GM10248 (cell line): ENCODE results near the gene HK1.

Experiments
- CTCF ChIA-PET: fragments of 300-600 bp; sonication (Branson Sonifier 250); formaldehyde crosslinking; extraction: SDS; loops from one replicate; lab custom pipeline; 2021; ENCODE audit warnings: antibody characterized with exemption; lab: Yijun Ruan, JAX
- POLR2A ChIA-PET: fragments of 350-650 bp; sonication (Branson Sonifier 250); formaldehyde crosslinking; extraction: SDS; loops from one replicate; lab custom pipeline; 2020; ENCODE audit warnings: antibody characterized with exemption; lab: Yijun Ruan, JAX
- DNase-seq: peaks from one replicate; pipeline ENCODE4 v3.0.0; 2012; ENCODE audit errors: extremely low spot score
- TF ChIP-seq, protein P1 (sequence below): IDR thresholded peaks from 2 replicates; pipeline ENCODE4 v1.5.1; 2012; ENCODE audit warnings: mild to moderate bottlenecking, low read depth; ENCODE audit errors: extremely low read depth, missing control alignments, control extremely low read depth

Gene HK1

DNA sequence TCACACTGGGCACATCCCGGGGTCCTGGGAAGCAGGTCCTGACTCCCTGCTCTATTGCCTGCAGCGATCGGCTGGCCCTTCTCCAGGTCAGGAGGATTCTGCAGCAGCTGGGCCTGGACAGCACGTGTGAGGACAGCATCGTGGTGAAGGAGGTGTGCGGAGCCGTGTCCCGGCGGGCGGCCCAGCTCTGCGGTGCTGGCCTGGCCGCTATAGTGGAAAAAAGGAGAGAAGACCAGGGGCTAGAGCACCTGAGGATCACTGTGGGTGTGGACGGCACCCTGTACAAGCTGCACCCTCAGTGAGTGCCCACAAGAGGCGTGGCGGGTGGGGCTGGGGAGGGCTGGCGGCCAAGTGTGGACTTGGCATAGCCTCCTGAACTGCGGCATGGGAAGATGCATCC is 12.8 kb upstream of the HK1 start:
- no peak for DNase-seq
- CTCF ChIA-PET, result no interaction called here
- POLR2A ChIA-PET, result no interaction called here
- TF ChIP-seq, protein P1, sequence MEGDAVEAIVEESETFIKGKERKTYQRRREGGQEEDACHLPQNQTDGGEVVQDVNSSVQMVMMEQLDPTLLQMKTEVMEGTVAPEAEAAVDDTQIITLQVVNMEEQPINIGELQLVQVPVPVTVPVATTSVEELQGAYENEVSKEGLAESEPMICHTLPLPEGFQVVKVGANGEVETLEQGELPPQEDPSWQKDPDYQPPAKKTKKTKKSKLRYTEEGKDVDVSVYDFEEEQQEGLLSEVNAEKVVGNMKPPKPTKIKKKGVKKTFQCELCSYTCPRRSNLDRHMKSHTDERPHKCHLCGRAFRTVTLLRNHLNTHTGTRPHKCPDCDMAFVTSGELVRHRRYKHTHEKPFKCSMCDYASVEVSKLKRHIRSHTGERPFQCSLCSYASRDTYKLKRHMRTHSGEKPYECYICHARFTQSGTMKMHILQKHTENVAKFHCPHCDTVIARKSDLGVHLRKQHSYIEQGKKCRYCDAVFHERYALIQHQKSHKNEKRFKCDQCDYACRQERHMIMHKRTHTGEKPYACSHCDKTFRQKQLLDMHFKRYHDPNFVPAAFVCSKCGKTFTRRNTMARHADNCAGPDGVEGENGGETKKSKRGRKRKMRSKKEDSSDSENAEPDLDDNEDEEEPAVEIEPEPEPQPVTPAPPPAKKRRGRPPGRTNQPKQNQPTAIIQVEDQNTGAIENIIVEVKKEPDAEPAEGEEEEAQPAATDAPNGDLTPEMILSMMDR, result no peak

GRCh38 chr10:69268761-69269416 is 9.4 kb upstream of the HK1 start:
- ChIA-PET POLR2A (no interaction called here), CTCF (interaction anchor here (1.6 kb wide), 1 partner anchor 13 kb away, joined by 3 read pairs; no protein-coding TSS in a partner anchor)
- TF ChIP-seq, protein P1, result no peak
- no peak for DNase-seq

DNA sequence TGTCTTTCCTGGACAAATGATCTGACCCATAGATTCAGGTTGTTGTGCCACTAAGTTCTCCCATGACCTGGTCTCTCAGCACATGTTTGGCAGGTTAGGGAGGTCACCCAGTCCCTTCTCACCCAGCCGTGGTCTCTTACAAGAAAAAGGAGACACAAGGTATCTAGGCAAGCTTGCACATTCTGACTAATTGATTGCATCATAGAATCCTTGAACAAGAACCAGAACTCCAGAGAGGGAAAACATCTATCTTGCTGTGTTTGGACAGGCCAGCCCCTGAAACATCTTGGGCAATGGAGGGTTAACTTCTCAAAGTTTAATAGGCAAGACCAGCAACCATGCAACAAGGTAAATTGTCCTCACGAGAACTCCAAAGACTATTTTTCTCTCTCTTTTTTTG is 8.5 kb upstream of the HK1 start:
- no peak for DNase-seq
- POLR2A ChIA-PET, result no interaction called here
- CTCF ChIA-PET, result interaction anchor here (1.6 kb wide), 1 partner anchor 12 kb away, joined by 3 read pairs; no protein-coding TSS in a partner anchor
- TF ChIP-seq, protein P1, result no peak

DNA sequence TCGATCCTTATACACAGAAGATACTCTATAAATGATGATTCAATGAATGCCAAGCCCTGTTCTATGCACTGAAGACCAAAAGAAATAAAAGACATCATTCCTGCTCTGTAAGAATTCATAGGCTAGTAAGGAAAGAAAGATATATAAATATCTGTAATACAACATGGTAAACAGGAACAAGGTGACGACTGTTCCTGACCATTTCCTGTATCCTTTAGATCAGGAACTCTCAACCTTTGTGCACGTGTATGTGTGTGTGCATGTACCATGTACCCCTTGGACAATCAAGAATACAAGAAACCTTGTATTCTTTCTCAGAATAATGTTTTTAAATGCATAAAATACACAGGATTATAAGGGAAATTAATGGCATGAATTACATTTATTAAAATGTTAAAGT is 7.3 kb upstream of the HK1 start:
- ChIA-PET CTCF (no interaction called here), POLR2A (no interaction called here)
- TF ChIP-seq, protein P1, result no peak
- no peak for DNase-seq

DNA sequence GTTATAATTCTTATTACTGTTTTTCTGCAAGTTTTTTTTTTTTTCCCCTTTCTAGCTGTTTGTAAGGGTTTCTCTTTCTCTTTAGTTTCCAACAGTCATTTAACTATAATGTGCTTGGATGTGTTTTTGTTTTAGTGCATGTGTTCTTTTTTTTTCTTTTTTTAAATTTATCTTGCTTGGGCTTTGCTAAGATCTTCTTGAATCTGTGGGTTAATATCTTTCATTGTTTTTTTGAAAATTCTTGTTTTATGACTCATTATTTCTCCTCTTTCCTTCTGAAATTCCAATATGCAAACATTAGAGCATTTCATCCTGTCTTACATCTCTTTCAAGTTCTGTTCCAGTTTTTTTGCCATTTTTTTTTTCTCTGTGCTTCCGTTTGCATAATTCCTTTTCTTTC is 5.7 kb upstream of the HK1 start:
- DNase-seq, result no peak
- CTCF ChIA-PET, result no interaction called here
- TF ChIP-seq, protein P1, result no peak
- POLR2A ChIA-PET, result no interaction called here

DNA sequence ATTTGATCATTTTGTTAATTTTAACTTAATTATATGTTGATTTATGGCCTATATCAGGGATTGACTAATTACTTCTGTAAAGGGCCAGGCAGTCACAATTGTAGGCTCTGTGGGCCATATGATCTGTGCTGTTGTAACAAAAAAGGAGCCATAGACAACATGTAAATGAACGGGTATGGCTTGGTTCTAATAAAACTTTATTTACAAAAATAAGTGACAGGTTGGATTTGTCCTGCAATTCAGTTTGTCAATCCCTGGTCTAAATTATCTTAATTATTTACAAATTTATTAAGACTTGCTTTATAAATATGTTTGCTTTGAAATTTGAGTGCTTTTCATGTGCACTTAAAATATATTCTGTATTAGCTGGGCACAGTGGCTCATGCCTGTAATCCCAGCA is 2.9 kb upstream of the HK1 start:
- POLR2A ChIA-PET, result no interaction called here
- TF ChIP-seq, protein P1, result no peak
- DNase-seq, result no peak
- CTCF ChIA-PET, result no interaction called here
